MM.1S (cell line): Measurements from ENCODE around the gene BMERB1.

Source experiments
- DNase-seq: peaks from one replicate; pipeline ENCODE4 v3.0.0-alpha.2; 2015
- H2AFZ ChIP-seq: fragments of 300-600 bp; sonication (generic); 2 replicates; pipeline ENCODE4 v1.6.0; 2016; ENCODE audit warnings: antibody characterized with exemption, low read length
- H3F3A ChIP-seq: fragments of 300-600 bp; sonication (generic); 2 replicates; pipeline ENCODE4 v1.6.1; 2016; ENCODE audit warnings: mild to moderate bottlenecking, antibody characterized with exemption, low read length, moderate library complexity, mixed read lengths; ENCODE audit not compliant: insufficient read depth
- H3K27ac ChIP-seq: fragments of 300-600 bp; sonication (generic); 2 replicates; pipeline ENCODE4 v1.5.1; 2016; ENCODE audit warnings: mild to moderate bottlenecking, low read length
- H3K27me3 ChIP-seq: fragments of 300-600 bp; sonication (generic); replicated peaks from 2 replicates; pipeline ENCODE4 v1.6.0; 2016; ENCODE audit warnings: low read length; ENCODE audit not compliant: insufficient read depth
- H3K36me3 ChIP-seq: fragments of 300-600 bp; sonication (generic); replicated peaks from 2 replicates; pipeline ENCODE4 v1.6.1; 2016; ENCODE audit warnings: mild to moderate bottlenecking, low read length, mixed read lengths; ENCODE audit not compliant: insufficient read depth
- H3K4me1 ChIP-seq: fragments of 300-600 bp; sonication (generic); 2 replicates; pipeline ENCODE4 v1.6.1; 2016; ENCODE audit warnings: low read length, mixed read lengths
- H3K4me2 ChIP-seq: fragments of 300-600 bp; sonication (generic); 2 replicates; pipeline ENCODE4 v1.6.0; 2016; ENCODE audit warnings: low read depth, low read length
- H3K4me3 ChIP-seq: fragments of 300-600 bp; sonication (generic); 2 replicates; pipeline ENCODE4 v1.5.1; 2016; ENCODE audit warnings: low read length, mixed read lengths
- H3K79me2 ChIP-seq: fragments of 300-600 bp; sonication (generic); 2 replicates; pipeline ENCODE4 v1.6.1; 2016; ENCODE audit warnings: mixed run types, low read length, mixed read lengths
- H3K9ac ChIP-seq: fragments of 300-600 bp; sonication (generic); 2 replicates; pipeline ENCODE4 v1.6.1; 2016; ENCODE audit warnings: low read length, mixed read lengths
- H3K9me2 ChIP-seq: fragments of 300-600 bp; sonication (generic); replicated peaks from 2 replicates; pipeline ENCODE4 v1.6.1; 2016; ENCODE audit warnings: mild to moderate bottlenecking, low read length, mixed read lengths; ENCODE audit not compliant: insufficient read depth
- H3K9me3 ChIP-seq: fragments of 300-600 bp; sonication (generic); replicated peaks from 2 replicates; pipeline ENCODE4 v1.6.1; 2016; ENCODE audit warnings: mild to moderate bottlenecking, low read length, mixed read lengths; ENCODE audit not compliant: insufficient read depth
- H4K20me1 ChIP-seq: fragments of 300-600 bp; sonication (generic); 2 replicates; pipeline ENCODE4 v1.6.1; 2016; ENCODE audit warnings: mild to moderate bottlenecking, low read length, moderate library complexity, mixed read lengths; ENCODE audit not compliant: insufficient read depth
- CTCF ChIP-seq: fragments of 300-600 bp; sonication (generic); IDR thresholded peaks from 2 replicates; pipeline ENCODE4 v1.5.1; 2016; ENCODE audit warnings: antibody characterized with exemption, low read length, mixed read lengths
- EZH2 ChIP-seq: fragments of 300-600 bp; sonication (generic); optimal IDR thresholded peaks from 2 replicates; pipeline ENCODE3; 2017; ENCODE audit warnings: low read depth, mild to moderate bottlenecking, antibody characterized with exemption, low read length, mixed read lengths
- EZH2phosphoT487 ChIP-seq: fragments of 300-600 bp; sonication (generic); IDR thresholded peaks from 2 replicates; pipeline ENCODE4 v1.6.1; 2018; ENCODE audit warnings: antibody characterized with exemption, low read length

Gene BMERB1

GRCh38 chr16:15587152-15587825, 152.9 kb downstream of the BMERB1 start:
- Histone ChIP-seq H3K79me2 (no peaks in the 10 kb centered on the region), H3K4me2 (no peak overlapping the region), H3K9ac (no peak overlapping the region), H3K27ac (no peak overlapping the region), H3K9me3 (no peaks in the 10 kb centered on the region), H3K4me3 (no peak overlapping the region), H3K36me3 (no peaks in the 10 kb centered on the region), H3K4me1 (peaks cover 7% of the 10 kb centered on the region), H3K9me2 (no peaks in the 10 kb centered on the region), H3F3A (peaks cover 9% of the 10 kb centered on the region), H2AFZ (no peak overlapping the region), H4K20me1 (no peaks in the 10 kb centered on the region), H3K27me3 (no peaks in the 10 kb centered on the region)
- DNase-seq: no peak
- no peak for TF ChIP-seq EZH2phosphoT487

- no peaks in the 10 kb centered on the region for H3K79me2 ChIP-seq
- no peaks in the 10 kb centered on the region for H4K20me1 ChIP-seq
- H3F3A ChIP-seq: peaks cover 9% of the 10 kb centered on the region
- H3K9me3 ChIP-seq: no peaks in the 10 kb centered on the region
- no peak overlapping the region for H3K4me2 ChIP-seq
- no peak overlapping the region for H3K27ac ChIP-seq
- no peak overlapping the region for H2AFZ ChIP-seq
- no peaks in the 10 kb centered on the region for H3K27me3 ChIP-seq
- H3K4me1 ChIP-seq: peaks cover 9% of the 10 kb centered on the region
- no peak overlapping the region for H3K4me3 ChIP-seq
- no peaks in the 10 kb centered on the region for H3K9me2 ChIP-seq
- no peaks in the 10 kb centered on the region for H3K36me3 ChIP-seq
- H3K9ac ChIP-seq: no peak overlapping the region
- DNase-seq: peak; percentile 25
- TF ChIP-seq CTCF (no peak), EZH2 (no peak), EZH2phosphoT487 (no peak)
Measured at GRCh38 chr16:15592324-15592723, 157.9 kb downstream of the BMERB1 start.

GRCh38 chr16:15593235-15593634, 158.8 kb downstream of the BMERB1 start:
- H3K4me3 ChIP-seq: no peak overlapping the region
- no peaks in the 10 kb centered on the region for H4K20me1 ChIP-seq
- peaks cover 9% of the 10 kb centered on the region for H3K4me1 ChIP-seq
- no peaks in the 10 kb centered on the region for H3K9me2 ChIP-seq
- no peak overlapping the region for H3K4me2 ChIP-seq
- no peak overlapping the region for H3K9ac ChIP-seq
- TF ChIP-seq CTCF (no peak), EZH2phosphoT487 (no peak), EZH2 (no peak)
- no peaks in the 10 kb centered on the region for H3K27me3 ChIP-seq
- no peaks in the 10 kb centered on the region for H3K79me2 ChIP-seq
- H2AFZ ChIP-seq: no peak overlapping the region
- no peak for DNase-seq
- no peaks in the 10 kb centered on the region for H3K36me3 ChIP-seq
- peaks cover 9% of the 10 kb centered on the region for H3F3A ChIP-seq
- H3K9me3 ChIP-seq: no peaks in the 10 kb centered on the region
- H3K27ac ChIP-seq: no peak overlapping the region

- H2AFZ ChIP-seq: no peak overlapping the region
- peaks cover 9% of the 10 kb centered on the region for H3K4me1 ChIP-seq
Measured at GRCh38 chr16:15594711-15595320, 160.4 kb downstream of the BMERB1 start.

More at GRCh38 chr16:15594711-15595320, 160.4 kb downstream of the BMERB1 start:
- DNase-seq: no peak
- Histone ChIP-seq H3K9me2 (no peaks in the 10 kb centered on the region), H3K79me2 (no peaks in the 10 kb centered on the region), H4K20me1 (no peaks in the 10 kb centered on the region), H3K9ac (no peak overlapping the region), H3K9me3 (no peaks in the 10 kb centered on the region), H3K27ac (no peak overlapping the region), H3K27me3 (no peaks in the 10 kb centered on the region), H3F3A (peaks cover 9% of the 10 kb centered on the region), H3K4me3 (no peak overlapping the region), H3K36me3 (no peaks in the 10 kb centered on the region), H3K4me2 (no peak overlapping the region)
- TF ChIP-seq EZH2phosphoT487 (no peak), CTCF (no peak), EZH2 (no peak)
